Heart right ventricle (tissue), 16 donors: ENCODE data around the gene TBC1D19. TPM values are rescaled to one million over a fixed set of nuclear protein-coding genes. Genes with fewer than 3 reads are reported as not detected.
A peak's percentile ranks its signal among the peaks of the same experiment; 100 is the strongest.

Source experiments
- ATAC-seq, 8 donors: fragments of 200-7000 bp; cut with Tn5 transposase; one replicate each; pipeline ENCODE4 v1.9.1; 2020; ENCODE audit warnings: mild to moderate bottlenecking in 8 of 8, moderate library complexity in 8 of 8, moderate number of reproducible peaks in 1 of 8
- DNase-seq, 2 donors: peaks; one replicate each; pipeline ENCODE4 v3.0.0-alpha.2; 2020
- H3K27ac ChIP-seq, 10 donors: fragments of 200-600 bp; sonication (generic) in 2 of 10; one replicate each; pipeline versions ENCODE4 v1.5.0 to v1.8.0; 2020 to 2022; ENCODE audit warnings: mild to moderate bottlenecking in 3 of 10
- H3K27me3 ChIP-seq, 7 donors: fragments of 200-600 bp; one replicate each; pipeline ENCODE4 v1.8.0; 2021 to 2022; ENCODE audit warnings: mild to moderate bottlenecking in 2 of 7
- H3K36me3 ChIP-seq, 9 donors: fragments of 200-600 bp; sonication (generic) in 1 of 9; one replicate each; pipeline versions ENCODE4 v1.5.0 to v1.8.0; 2020 to 2022; ENCODE audit warnings: mild to moderate bottlenecking in 2 of 9
- H3K4me1 ChIP-seq, 9 donors: fragments of 200-600 bp; sonication (generic) in 1 of 9; one replicate each; pipeline versions ENCODE4 v1.5.0 to v1.8.0; 2020 to 2022; ENCODE audit warnings: mild to moderate bottlenecking in 4 of 9
- H3K4me3 ChIP-seq, 10 donors: fragments of 200-600 bp; sonication (generic) in 2 of 10; one replicate each; pipeline versions ENCODE4 v1.5.0 to v1.8.0; 2020 to 2022; ENCODE audit warnings: mild to moderate bottlenecking in 7 of 10, moderate library complexity in 2 of 10
- H3K9me3 ChIP-seq, 11 donors: fragments of 200-600 bp in 10 of 11; sonication (generic) in 2 of 11; one replicate each; pipeline versions ENCODE4 v1.5.0 to v1.8.0; 2013 to 2022; ENCODE audit warnings: mild to moderate bottlenecking in 2 of 11, control low read depth in 1 of 11, moderate library complexity in 1 of 11
- CTCF ChIP-seq, 9 donors: fragments of 200-600 bp; sonication (generic) in 2 of 9; IDR thresholded peaks; one replicate each; pipeline versions ENCODE4 v1.5.0 to v1.8.0; 2021 to 2022; ENCODE audit warnings: antibody characterized with exemption in 9 of 9, mild to moderate bottlenecking in 5 of 9, moderate library complexity in 1 of 9
- WGBS, 2 donors: extraction: QIAGEN DNeasy Blood & Tissue Kit; methylation state at CpG; one replicate each; pipeline ENCODE4 v1.1.7; 2013; ENCODE audit warnings: inconsistent platforms in 1 of 2; 5-methylcytosine and 5-hydroxymethylcytosine counted together
- intact Hi-C, 10 donors: fragments of 100-400 bp; cut with DNase I; formaldehyde crosslinking; loops; one replicate each; pipeline versions ENCODE4 v1.11.1 to v1.14.2; 2022
- polyA plus RNA-seq, 2 donors: library from polyadenylated mRNA; stranded (reverse); fragments of 200-250 nt; gene quantifications; one replicate each; pipeline ENCODE4 v1.2.3, GENCODE V29; 2013
- total RNA-seq, 10 donors: library from RNA; stranded (reverse); fragmentation: NEBNext Ultra II Directional in 3 of 10; extraction: Animal tissue kit (Norgen Biotek cat#: 25700) in 3 of 10; gene quantifications; one replicate each; pipeline versions ENCODE4 v1.2.1 to v1.2.4, GENCODE V29; 2021 to 2023
- donor health status: Arrhythmogenic right ventricular cardiomyopathy.
- donor health status: ischemic (EF 13 %, LVEDD 7.1; RV severe dilation, severe dysfunction).
- donor health status: healthy with polysubstance abuse.
- donor health status: DM: no; HTN: yes; CAD: no.
- donor health status: DM: no; HTN: no; CAD: no.
- donor health status: ischemic (EF 25% LVEDD 6.9; RV normal size, moderate dysfunction).
- donor health status: ischemic (EF 25% LVEDD 5.7; RV mildly dilated, moderate dysfunction).
- donor health status: healthy.
- donor health status: DM: yes; HTN: yes; CAD: no.
- donor health status: Ischemic cardiomyopathy.
- donor health status: ischemic (EF 35%, LVEDD 5.7; RV mildly dilated, moderate dysfunction).
- donor health status: nonischemic (EF 11% LVEDD 7.7; RV severe dilation, severe dysfunction).
- donor health status: DM: yes; HTN: yes; CAD: no.
- donor health status: PGD.
- donor health status: ischemic (EF 29% LVEDD 5.4; RV normal size, mild dysfunction).
- donor health status: nonischemic (EF 23%, LVEDD 6.1; RV moderate dilation, normal function).

Gene TBC1D19
- total and polyA plus RNA-seq, 12 donors = 1.6 to 10.7 (median 9.4) TPM

GRCh38 chr4:26749867-26750266, 166.0 kb downstream of the TBC1D19 start:
- WGBS, 2 donors = 82 to 87% methylated on average over 2 of the region's 2 CpGs
- Histone ChIP-seq H3K9me3 (peaks cover 0 to under 1% (median 0%) of the 10 kb centered on the region in 11 donors), H3K36me3 (peaks cover 0 to 18% (median 0%) of the 10 kb centered on the region in 9 donors), H3K4me3 (no peak overlapping the region), H3K27me3 (no peaks in the 10 kb centered on the region), H3K27ac (no peak overlapping the region), H3K4me1 (peaks cover 0 to 32% (median 15%) of the 10 kb centered on the region in 9 donors)
- DNase-seq (no peak), ATAC-seq (no peak)
- TF ChIP-seq CTCF (IDR thresholded peaks at IDR 0.05) = no peak
- intact Hi-C loops = loop anchor here in 1 of 10 donors (10.0 kb wide), 1 partner anchor 115 kb away; the partner anchor contains the start of gene STIM2

GRCh38 chr4:26751004-26751403, 167.1 kb downstream of the TBC1D19 start:
- H3K9me3 ChIP-seq = no peaks in the 10 kb centered on the region
- intact Hi-C loops = loop anchor here in 1 of 10 donors (10.0 kb wide), 1 partner anchor 114 kb away; the partner anchor contains the start of gene STIM2
- no peak overlapping the region for H3K4me3 ChIP-seq
- H3K27me3 ChIP-seq = no peaks in the 10 kb centered on the region
- TF ChIP-seq CTCF (IDR thresholded peaks at IDR 0.05) = no peak
- H3K36me3 ChIP-seq = peaks cover 0 to 30% (median 0%) of the 10 kb centered on the region in 9 donors
- no peak overlapping the region for H3K27ac ChIP-seq
- ATAC-seq (no peak), DNase-seq (no peak)
- H3K4me1 ChIP-seq = peaks cover 0 to 32% (median 15%) of the 10 kb centered on the region in 9 donors

- intact Hi-C loops = loop anchor here in 1 of 10 donors (10.0 kb wide), 1 partner anchor 113 kb away; the partner anchor contains the start of gene STIM2
- H3K9me3 ChIP-seq = no peaks in the 10 kb centered on the region
- 79 to 84% methylated on average over 1 of the region's 1 CpG for WGBS, 2 donors
- DNase-seq (no peak), ATAC-seq (no peak)
- H3K36me3 ChIP-seq = peaks cover 0 to 35% (median 0%) of the 10 kb centered on the region in 9 donors
- peaks cover 0 to 30% (median 15%) of the 10 kb centered on the region in 9 donors for H3K4me1 ChIP-seq
- TF ChIP-seq CTCF (IDR thresholded peaks at IDR 0.05) = no peak
- H3K27ac ChIP-seq = no peak overlapping the region
- H3K4me3 ChIP-seq = no peak overlapping the region
- H3K27me3 ChIP-seq = no peaks in the 10 kb centered on the region
Observed at GRCh38 chr4:26751838-26752237, 168.0 kb downstream of the TBC1D19 start.

- 56 to 73% methylated on average over 2 of the region's 2 CpGs for WGBS, 2 donors
- H3K27me3 ChIP-seq = no peaks in the 10 kb centered on the region
- peaks cover 0 to 22% (median 15%) of the 10 kb centered on the region in 9 donors for H3K4me1 ChIP-seq
- H3K36me3 ChIP-seq = peaks cover 0 to 35% (median 0%) of the 10 kb centered on the region in 9 donors
- H3K4me3 ChIP-seq = no peak overlapping the region
- no peaks in the 10 kb centered on the region for H3K9me3 ChIP-seq
- ATAC-seq (peak in 5 of 8 donors; percentile 38 to 77 (median 56)), DNase-seq (no peak)
- intact Hi-C loops = loop anchor here in 1 of 10 donors (10.0 kb wide), 1 partner anchor 112 kb away; the partner anchor contains the start of gene STIM2
- peak overlapping the region in 5 of 10 donors; percentile 11 to 54 (median 28) for H3K27ac ChIP-seq
- TF ChIP-seq CTCF (IDR thresholded peaks at IDR 0.05) = no peak
Observed at GRCh38 chr4:26753187-26753586, 169.3 kb downstream of the TBC1D19 start.
